ES-I3 (cell line): ENCODE results near the gene EEIG2.

ENCODE experiments used
- H3K36me3 ChIP-seq: 2 replicates; pipeline ENCODE4 v1.6.1; 2013; ENCODE audit warnings: mild to moderate bottlenecking, low read length, control low read depth, moderate library complexity; ENCODE audit not compliant: insufficient read depth
- H3K4me1 ChIP-seq: 2 replicates; pipeline ENCODE4 v1.6.1; 2013; ENCODE audit warnings: mild to moderate bottlenecking, control low read depth, low read length; ENCODE audit not compliant: insufficient read depth
- H3K9ac ChIP-seq: 2 replicates; pipeline ENCODE4 v1.6.1; 2013; ENCODE audit warnings: low read depth, mild to moderate bottlenecking, low read length, moderate library complexity
- H3K9me3 ChIP-seq: 2 replicates; pipeline ENCODE4 v1.6.1; 2013; ENCODE audit warnings: mild to moderate bottlenecking, low read length, moderate library complexity; ENCODE audit not compliant: control insufficient read depth, insufficient read depth

The EEIG2 gene

GRCh38 chr1:108606478-108606877, 46.6 kb downstream of the EEIG2 start:
- no peaks in the 10 kb centered on the region for H3K9me3 ChIP-seq
- H3K4me1 ChIP-seq, result no peaks in the 10 kb centered on the region
- no peak overlapping the region for H3K9ac ChIP-seq
- H3K36me3 ChIP-seq, result peaks cover 6% of the 10 kb centered on the region; the same call in 1 of the 2 replicates

GRCh38 chr1:108609483-108610049, 49.7 kb downstream of the EEIG2 start:
- no peaks in the 10 kb centered on the region for H3K9me3 ChIP-seq
- no peaks in the 10 kb centered on the region for H3K4me1 ChIP-seq
- H3K9ac ChIP-seq, result no peak overlapping the region
- H3K36me3 ChIP-seq, result 0 out of 2 replicates have a peak, but pooled peaks cover 3% of the 10 kb centered on the region
